Endothelial cell of umbilical vein (primary cell): ENCODE results near the gene BDH1. TPM values are rescaled to one million over a fixed set of nuclear protein-coding genes. Genes with fewer than 3 reads are reported as not detected.
"Not testable (repeated sequence)": the region's sequence is repeated elsewhere in the genome, so short reads cannot be mapped to it uniquely, and the experiment has no call there.

Source experiments
- BruUV-seq: library from RNA; stranded (reverse); fragments of 400-500 nt; replicated peaks from 2 replicates; lab custom pipeline; 2021; lab: Mats Ljungman, UMichigan
- CTCF ChIA-PET: fragments of 300-600, 350-600 bp; sonication (Branson Sonifier 250); formaldehyde crosslinking; loops from one replicate; lab custom pipeline; 2021; ENCODE audit warnings: antibody characterized with exemption, inconsistent platforms; lab: Charles Lee
- POLR2A ChIA-PET: fragments of 300-600, 350-600 bp; sonication (Branson Sonifier 250); formaldehyde crosslinking; loops from one replicate; lab custom pipeline; 2021; ENCODE audit warnings: antibody characterized with exemption, inconsistent platforms; lab: Charles Lee
- DNase-seq: peaks from one replicate; pipeline ENCODE4 v3.0.0-alpha.2; 2011; ENCODE audit warnings: low read depth, low spot score
- FAIRE-seq: peaks from 2 replicates; lab custom pipeline; 2011; peaks lifted over from hg19 to GRCh38; lab: Jason Lieb, UNC
- H2AFZ ChIP-seq: 2 replicates; pipeline ENCODE4 v1.6.0; 2012; ENCODE audit warnings: low read depth, low read length, control low read depth, inconsistent platforms
- H3K27ac ChIP-seq: 2 replicates; pipeline ENCODE4 v1.5.1; 2011; ENCODE audit warnings: low read depth, mild to moderate bottlenecking, control low read depth, low read length, moderate library complexity; ENCODE audit not compliant: insufficient read depth
- H3K27me3 ChIP-seq, 2 experiments: 2 replicates each; pipeline versions ENCODE4 v1.6.0 to v1.6.1; 2011; ENCODE audit warnings: low read length in 2 of 2, mixed read lengths in 1 of 2; ENCODE audit not compliant: control insufficient read depth in 2 of 2, insufficient read depth in 2 of 2
- H3K36me3 ChIP-seq, 2 experiments: 2 replicates in 1 of 2; 3 replicates in 1 of 2; pipeline ENCODE4 v1.5.1; 2011; ENCODE audit warnings: low read length in 2 of 2, mild to moderate bottlenecking in 1 of 2, moderate library complexity in 1 of 2; ENCODE audit not compliant: control insufficient read depth in 2 of 2, insufficient read depth in 2 of 2; ENCODE audit errors: extremely low read depth in 1 of 2
- H3K4me1 ChIP-seq: 3 replicates; pipeline ENCODE4 v1.5.1; 2011; ENCODE audit warnings: mild to moderate bottlenecking, low read length; ENCODE audit not compliant: control insufficient read depth, insufficient read depth; ENCODE audit errors: extremely low read depth
- H3K4me2 ChIP-seq: 2 replicates; pipeline ENCODE4 v1.6.1; 2011; ENCODE audit warnings: low read length, control low read depth, mixed read lengths; ENCODE audit not compliant: insufficient read depth
- H3K4me3 ChIP-seq, 3 experiments: fragments of 200-600 bp in 1 of 3; sonication (generic), shearing (Covaris generic) in 1 of 3; replicated peaks in 1 of 3; 2 replicates each; pipeline ENCODE4 v1.5.1; 2011 to 2016; ENCODE audit warnings: control low read depth in 3 of 3, low read length in 3 of 3, mild to moderate bottlenecking in 2 of 3, inconsistent platforms in 1 of 3, low read depth in 1 of 3, moderate library complexity in 1 of 3; ENCODE audit not compliant: insufficient read depth in 1 of 3
- H3K79me2 ChIP-seq: 2 replicates; pipeline ENCODE4 v1.6.0; 2012; ENCODE audit warnings: low read length, inconsistent platforms; ENCODE audit not compliant: control insufficient read depth, insufficient read depth
- H3K9ac ChIP-seq: replicated peaks from 2 replicates; pipeline ENCODE3; 2011; ENCODE audit warnings: low read length, control low read depth; ENCODE audit not compliant: insufficient read depth; ENCODE audit errors: extremely low read depth
- H3K9me1 ChIP-seq: replicated peaks from 3 replicates; pipeline ENCODE4 v1.6.0; 2011; ENCODE audit warnings: mild to moderate bottlenecking, low read length; ENCODE audit not compliant: control insufficient read depth, insufficient read depth; ENCODE audit errors: extremely low read depth
- H3K9me3 ChIP-seq: replicated peaks from 2 replicates; pipeline ENCODE4 v1.5.1; 2012; ENCODE audit warnings: low read length, inconsistent platforms; ENCODE audit not compliant: control insufficient read depth, insufficient read depth
- H4K20me1 ChIP-seq: replicated peaks from 2 replicates; pipeline ENCODE3; 2011; ENCODE audit warnings: mild to moderate bottlenecking, low read length; ENCODE audit not compliant: control insufficient read depth, insufficient read depth; ENCODE audit errors: extremely low read depth
- EZH2 ChIP-seq: IDR thresholded peaks from 2 replicates; pipeline ENCODE4 v1.6.1; 2012; ENCODE audit warnings: borderline replicate concordance, low read depth, mild to moderate bottlenecking, moderate library complexity, low read length, inconsistent platforms; ENCODE audit not compliant: severe bottlenecking
- FOS ChIP-seq: IDR thresholded peaks from 2 replicates; pipeline ENCODE4 v1.6.1; 2011; ENCODE audit warnings: mild to moderate bottlenecking, low read length, moderate library complexity, borderline replicate concordance; ENCODE audit not compliant: insufficient read depth
- GATA2 ChIP-seq: IDR thresholded peaks from 2 replicates; pipeline ENCODE4 v1.7.0; 2011; ENCODE audit warnings: low read depth, mild to moderate bottlenecking, moderate library complexity, mixed read lengths, low read length; ENCODE audit not compliant: insufficient read length, insufficient read depth
- JUN ChIP-seq: IDR thresholded peaks from 2 replicates; pipeline ENCODE4 v1.6.1; 2011; ENCODE audit warnings: borderline replicate concordance, low read depth; ENCODE audit not compliant: insufficient read length, insufficient read depth
- MYC ChIP-seq: IDR thresholded peaks from one replicate; pipeline ENCODE4 v1.6.1; 2011; ENCODE audit warnings: mild to moderate bottlenecking, low read depth, low read length
- POLR2A ChIP-seq: IDR thresholded peaks from 2 replicates; pipeline ENCODE4 v1.6.1; 2012; ENCODE audit warnings: low read depth, mild to moderate bottlenecking, control low read depth, low read length
- POLR2AphosphoS5 ChIP-seq: IDR thresholded peaks from 2 replicates; pipeline ENCODE4 v1.6.1; 2012; ENCODE audit warnings: low read depth, mild to moderate bottlenecking, control low read depth, low read length, moderate library complexity; ENCODE audit not compliant: insufficient read depth
- dilution Hi-C: fragments of 300-500 bp; cut with MboI; formaldehyde crosslinking; loops from one replicate; pipeline ENCODE4 v1.15.0; 2019; ENCODE audit warnings: low sequenced_read_pairs; ENCODE audit not compliant: extremely low pct_ligation_motif_present
- intact Hi-C: fragments of 100-400 bp; cut with micrococcal nuclease; formaldehyde crosslinking; loops from one replicate; pipeline ENCODE4 v1.10.0; 2022
- polyA plus RNA-seq, 4 experiments: library from polyadenylated mRNA; depleted of rRNA in 3 of 4; stranded (reverse) in 3 of 4; unstranded in 1 of 4; fragments of >200 nt; gene quantifications; 2 replicates each; pipeline versions ENCODE4 v1.2.1 to v1.2.3, GENCODE V29; 2011 to 2012; ENCODE audit warnings: missing spikeins in 1 of 4
- total RNA-seq: library from RNA; stranded (reverse); gene quantifications from 2 replicates; pipeline ENCODE4 v1.2.3, GENCODE V29; 2021
- TF ChIP-seq, protein P1 (sequence below): IDR thresholded peaks from 2 replicates; pipeline ENCODE4 v1.6.1; 2011; ENCODE audit not compliant: insufficient read depth, insufficient read length
- TF ChIP-seq, protein P2 (sequence below), 2 donors: IDR thresholded peaks; 1 replicate in 1 of 2; 2 replicates in 1 of 2; pipeline ENCODE4 v1.5.1; 2011; ENCODE audit warnings: low read length in 2 of 2, mild to moderate bottlenecking in 2 of 2, moderate library complexity in 2 of 2, control low read depth in 1 of 2, inconsistent platforms in 1 of 2, low read depth in 1 of 2; ENCODE audit not compliant: insufficient read depth in 1 of 2; ENCODE audit errors: extremely low read depth in 1 of 2

The BDH1 gene
- total and polyA plus RNA-seq, 2 donors (not counting 3 experiments of a cell fraction or from before 2014, with no cell fraction given), result 6.9 to 12.2 TPM

DNA sequence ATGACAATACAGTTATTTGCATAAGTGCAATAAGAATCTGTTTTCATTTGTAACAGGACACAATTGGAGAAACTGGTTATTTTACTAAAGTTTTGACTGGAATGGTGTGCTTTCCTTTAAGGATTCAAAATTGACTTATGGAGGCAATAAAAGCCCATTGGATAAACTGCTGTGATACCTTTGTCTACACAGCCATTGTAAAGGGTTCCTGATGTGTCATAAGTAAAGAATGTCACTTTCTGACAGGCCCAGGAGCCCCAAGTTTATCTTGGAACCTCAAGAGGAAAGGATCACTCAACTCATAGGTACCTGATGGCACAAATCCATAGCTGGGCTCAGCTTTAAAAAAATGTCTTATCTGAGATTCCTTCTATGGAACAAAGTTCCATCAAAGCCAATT is 10.4 kb upstream of the BDH1 start:
- FAIRE-seq, H3K27ac ChIP-seq, H3K4me3 ChIP-seq, POLR2A ChIA-PET, H4K20me1 ChIP-seq, H2AFZ ChIP-seq, H3K9ac ChIP-seq, H3K4me1 ChIP-seq, intact Hi-C loops, dilution Hi-C loops, H3K9me3 ChIP-seq, H3K4me2 ChIP-seq, H3K79me2 ChIP-seq, BruUV-seq, H3K36me3 ChIP-seq, H3K9me1 ChIP-seq: not testable (repeated sequence)
- CTCF ChIA-PET, result interaction anchor here (3.8 kb wide), 1 partner anchor 33 kb away, joined by 17 read pairs; no protein-coding TSS in a partner anchor
- DNase-seq, result peak; percentile 36
- TF ChIP-seq EZH2 (peak; percentile 26), FOS (peak; percentile 19)
- peaks cover 12 to 19% of the 10 kb centered on the region in 2 experiments for H3K27me3 ChIP-seq

DNA sequence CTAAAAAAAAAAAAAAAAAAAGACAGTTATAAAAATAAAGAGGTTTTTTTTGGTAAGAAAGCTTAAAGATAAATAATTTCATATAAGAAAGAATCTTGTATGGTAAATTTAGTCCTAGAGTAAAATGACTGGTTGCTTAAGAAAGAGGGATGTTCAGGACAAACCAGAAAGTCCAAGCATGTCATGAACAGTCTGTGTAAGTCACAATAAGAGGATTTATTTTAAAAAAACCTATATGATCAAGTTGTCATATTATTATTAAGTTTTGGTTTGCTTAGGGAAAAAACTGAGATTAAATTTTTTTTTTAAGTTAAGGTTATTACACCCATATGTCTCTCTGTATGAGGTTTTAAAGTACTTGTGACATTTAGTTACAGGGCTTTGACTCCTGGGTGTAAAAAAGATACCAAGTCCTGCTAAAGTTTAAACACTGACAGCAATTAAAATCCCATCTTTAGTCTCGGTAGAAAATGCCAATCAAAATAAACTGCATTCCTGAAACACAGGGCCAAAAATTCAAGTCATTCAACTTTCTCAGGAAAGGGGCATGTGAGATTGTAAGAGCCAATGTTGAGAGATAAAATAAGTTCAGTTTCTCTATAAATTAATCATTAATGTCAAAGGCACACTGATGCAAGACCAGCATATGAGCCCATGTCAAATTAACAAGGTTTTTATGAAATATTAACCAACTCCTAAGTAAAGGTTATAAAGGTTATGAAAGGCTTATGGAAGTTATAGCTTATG is 8.5 kb upstream of the BDH1 start:
- no peak for FAIRE-seq

More for the DNA sequence above, 8.5 kb upstream of the BDH1 start:
- ChIA-PET CTCF (interaction anchor here (0.7 to 1.3 kb wide), 3 partner anchors 10 to 35 kb away, joined by 4 to 6 read pairs (median 5); no protein-coding TSS in a partner anchor), POLR2A (no interaction called here)
- H4K20me1 ChIP-seq, result no peaks in the 10 kb centered on the region
- H3K9ac ChIP-seq, result no peak overlapping the region
- no peaks in the 10 kb centered on the region for H3K9me3 ChIP-seq
- H3K79me2 ChIP-seq, result no peaks in the 10 kb centered on the region
- no peaks in the 10 kb centered on the region for H3K36me3 ChIP-seq
- H3K4me2 ChIP-seq, result no peak overlapping the region
- H3K27ac ChIP-seq, result no peak overlapping the region
- intact Hi-C loops (no loop called here), dilution Hi-C loops (no loop called here)
- BruUV-seq, result no TSS peak
- H3K4me1 ChIP-seq, result no peaks in the 10 kb centered on the region
- TF ChIP-seq GATA2 (no peak), JUN (no peak), POLR2A (no peak), FOS (no peak), POLR2AphosphoS5 (no peak), MYC (no peak), EZH2 (no peak)
- TF ChIP-seq, protein P1, sequence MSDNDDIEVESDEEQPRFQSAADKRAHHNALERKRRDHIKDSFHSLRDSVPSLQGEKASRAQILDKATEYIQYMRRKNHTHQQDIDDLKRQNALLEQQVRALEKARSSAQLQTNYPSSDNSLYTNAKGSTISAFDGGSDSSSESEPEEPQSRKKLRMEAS, result no peak
- TF ChIP-seq, protein P2, sequence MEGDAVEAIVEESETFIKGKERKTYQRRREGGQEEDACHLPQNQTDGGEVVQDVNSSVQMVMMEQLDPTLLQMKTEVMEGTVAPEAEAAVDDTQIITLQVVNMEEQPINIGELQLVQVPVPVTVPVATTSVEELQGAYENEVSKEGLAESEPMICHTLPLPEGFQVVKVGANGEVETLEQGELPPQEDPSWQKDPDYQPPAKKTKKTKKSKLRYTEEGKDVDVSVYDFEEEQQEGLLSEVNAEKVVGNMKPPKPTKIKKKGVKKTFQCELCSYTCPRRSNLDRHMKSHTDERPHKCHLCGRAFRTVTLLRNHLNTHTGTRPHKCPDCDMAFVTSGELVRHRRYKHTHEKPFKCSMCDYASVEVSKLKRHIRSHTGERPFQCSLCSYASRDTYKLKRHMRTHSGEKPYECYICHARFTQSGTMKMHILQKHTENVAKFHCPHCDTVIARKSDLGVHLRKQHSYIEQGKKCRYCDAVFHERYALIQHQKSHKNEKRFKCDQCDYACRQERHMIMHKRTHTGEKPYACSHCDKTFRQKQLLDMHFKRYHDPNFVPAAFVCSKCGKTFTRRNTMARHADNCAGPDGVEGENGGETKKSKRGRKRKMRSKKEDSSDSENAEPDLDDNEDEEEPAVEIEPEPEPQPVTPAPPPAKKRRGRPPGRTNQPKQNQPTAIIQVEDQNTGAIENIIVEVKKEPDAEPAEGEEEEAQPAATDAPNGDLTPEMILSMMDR (IDR thresholded peaks at IDR 0.05; ENCODE audit: extremely low read depth in 1 of 2, insufficient read depth in 1 of 2, low read depth in 1 of 2, low read length in 2 of 2), result no peak
- H3K9me1 ChIP-seq, result no peaks in the 10 kb centered on the region
- no peak overlapping the region for H2AFZ ChIP-seq
- H3K27me3 ChIP-seq, result peaks cover 19 to 26% of the 10 kb centered on the region in 2 experiments
- no peak for DNase-seq
- H3K4me3 ChIP-seq, result no peak overlapping the region
